Kidney (tissue), 14 donors: Measurements from ENCODE around the gene SPAG5. TPM values are rescaled to one million over a fixed set of nuclear protein-coding genes. Genes with fewer than 3 reads are reported as not detected.

ENCODE experiments used
- DNase-seq, 5 donors: peaks; one replicate each; pipeline ENCODE4 v3.0.0-alpha.2; 2013 to 2020
- FAIRE-seq: peaks from 2 replicates; lab custom pipeline; 2012; peaks lifted over from hg19 to GRCh38; lab: Jason Lieb, UNC
- H3K27ac ChIP-seq, 2 donors: one replicate each; pipeline ENCODE4 v1.7.0; 2013; ENCODE audit warnings: low read depth in 2 of 2, low read length in 2 of 2, inconsistent platforms in 1 of 2
- H3K27me3 ChIP-seq: one replicate; pipeline ENCODE4 v1.7.1; 2013; ENCODE audit warnings: low read length, inconsistent platforms; ENCODE audit not compliant: control insufficient read depth, insufficient read depth
- H3K36me3 ChIP-seq, 3 donors: one replicate each; pipeline versions ENCODE4 v1.7.0 to v1.7.1; 2013; ENCODE audit warnings: low read length in 3 of 3, control low read depth in 1 of 3, inconsistent platforms in 1 of 3; ENCODE audit not compliant: insufficient read depth in 3 of 3, control insufficient read depth in 2 of 3
- H3K4me1 ChIP-seq, 3 donors: one replicate each; pipeline versions ENCODE4 v1.7.0 to v1.7.1; 2013; ENCODE audit warnings: low read length in 3 of 3, inconsistent platforms in 1 of 3, low read depth in 1 of 3; ENCODE audit not compliant: control insufficient read depth in 2 of 3, insufficient read depth in 2 of 3
- H3K4me3 ChIP-seq, 3 donors: one replicate each; pipeline versions ENCODE4 v1.7.0 to v1.8.1; 2013; ENCODE audit warnings: low read length in 3 of 3, control low read depth in 1 of 3, inconsistent platforms in 1 of 3
- H3K9ac ChIP-seq, 3 donors: one replicate each; pipeline versions ENCODE4 v1.7.0 to v1.7.1; 2013; ENCODE audit warnings: low read length in 3 of 3, control low read depth in 1 of 3, inconsistent platforms in 1 of 3
- H3K9me3 ChIP-seq, 3 donors: one replicate each; pipeline versions ENCODE4 v1.7.0 to v1.7.1; 2013; ENCODE audit warnings: low read length in 3 of 3, control low read depth in 1 of 3, inconsistent platforms in 1 of 3; ENCODE audit not compliant: control insufficient read depth in 2 of 3, insufficient read depth in 1 of 3
- intact Hi-C: fragments of 100-400 bp; cut with DNase I; formaldehyde crosslinking; loops from one replicate; pipeline ENCODE4 v1.11.1; 2022
- polyA plus RNA-seq: library from polyadenylated mRNA; stranded (reverse); fragments of 350-450 nt; fragmentation: Illumina TruSeq; extraction: RNeasy Lipid Tissue Mini Kit (QIAGEN cat#74804); gene quantifications from one replicate; pipeline ENCODE4 v1.2.3, GENCODE V29; 2014; ENCODE audit warnings: low read depth, low replicate concordance; ENCODE audit not compliant: insufficient read depth
- total RNA-seq: library from RNA; stranded (reverse); fragmentation: NEBNext Ultra II Directional; extraction: Animal tissue kit (Norgen Biotek cat#: 25700); gene quantifications from one replicate; pipeline ENCODE4 v1.2.1, GENCODE V29; 2021
- TF ChIP-seq, protein P1 (sequence below): IDR thresholded peaks from 3 replicates; pipeline ENCODE4 v1.5.1; 2012; ENCODE audit warnings: mild to moderate bottlenecking, moderate library complexity, borderline replicate concordance; ENCODE audit not compliant: insufficient read depth; ENCODE audit errors: extremely low read depth
- donor health status: control.
- donor health status: control.
- donor health status: control.
- donor health status: control.
- donor health status: control.
- donor health status: DM: yes; HTN: yes; CAD: no.
- donor health status: Normal renal cell carcinoma (clear cell type).

SPAG5 gene
- total and polyA plus RNA-seq, 2 donors from 2014 or later, result 7.4 to 123 TPM

DNA sequence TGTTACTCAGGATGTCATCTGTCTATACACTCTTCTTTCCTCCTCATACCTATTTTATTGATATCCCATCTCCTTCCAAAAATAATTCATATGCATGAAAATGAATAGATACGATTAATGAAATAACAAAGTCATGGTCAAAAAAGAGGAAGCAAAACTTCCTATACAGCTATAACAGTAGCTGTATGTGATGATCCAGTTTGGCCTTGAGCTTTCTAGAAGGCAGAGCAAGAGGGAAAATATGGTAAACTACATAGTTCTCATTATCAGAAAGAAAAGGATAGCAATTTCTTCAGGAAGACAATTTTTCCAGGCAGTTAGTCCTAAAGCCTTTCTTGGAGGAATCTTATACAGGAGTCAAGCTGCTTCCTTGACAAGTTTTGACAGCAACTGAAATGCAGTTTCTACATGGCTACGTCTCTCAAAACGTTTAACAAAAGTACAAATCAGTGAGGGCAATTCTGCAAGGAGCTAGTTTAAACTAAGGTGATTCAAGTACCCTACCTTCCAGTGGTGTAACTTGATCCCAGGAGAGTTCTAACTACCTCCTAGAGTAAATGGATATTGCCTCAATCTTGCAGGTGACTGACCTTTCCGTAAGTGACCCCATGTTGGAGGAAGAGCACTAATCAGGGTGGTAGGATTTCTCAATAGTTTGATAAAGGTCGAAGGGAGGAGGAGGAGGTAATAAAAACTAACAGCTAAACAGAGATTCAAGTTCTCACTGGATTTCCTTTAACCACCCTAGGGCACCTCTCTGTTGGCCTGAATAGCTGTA, 1.0 kb downstream of the SPAG5 start:
- TF ChIP-seq, protein P1, sequence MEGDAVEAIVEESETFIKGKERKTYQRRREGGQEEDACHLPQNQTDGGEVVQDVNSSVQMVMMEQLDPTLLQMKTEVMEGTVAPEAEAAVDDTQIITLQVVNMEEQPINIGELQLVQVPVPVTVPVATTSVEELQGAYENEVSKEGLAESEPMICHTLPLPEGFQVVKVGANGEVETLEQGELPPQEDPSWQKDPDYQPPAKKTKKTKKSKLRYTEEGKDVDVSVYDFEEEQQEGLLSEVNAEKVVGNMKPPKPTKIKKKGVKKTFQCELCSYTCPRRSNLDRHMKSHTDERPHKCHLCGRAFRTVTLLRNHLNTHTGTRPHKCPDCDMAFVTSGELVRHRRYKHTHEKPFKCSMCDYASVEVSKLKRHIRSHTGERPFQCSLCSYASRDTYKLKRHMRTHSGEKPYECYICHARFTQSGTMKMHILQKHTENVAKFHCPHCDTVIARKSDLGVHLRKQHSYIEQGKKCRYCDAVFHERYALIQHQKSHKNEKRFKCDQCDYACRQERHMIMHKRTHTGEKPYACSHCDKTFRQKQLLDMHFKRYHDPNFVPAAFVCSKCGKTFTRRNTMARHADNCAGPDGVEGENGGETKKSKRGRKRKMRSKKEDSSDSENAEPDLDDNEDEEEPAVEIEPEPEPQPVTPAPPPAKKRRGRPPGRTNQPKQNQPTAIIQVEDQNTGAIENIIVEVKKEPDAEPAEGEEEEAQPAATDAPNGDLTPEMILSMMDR, result no peak
- intact Hi-C loops, result no loop called here
- FAIRE-seq, result no peak
- H3K4me3 ChIP-seq, result peak overlapping the region in 2 of 3 donors; percentile 78 to 85
- no peaks in the 10 kb centered on the region for H3K9me3 ChIP-seq
- DNase-seq, result peak in 1 of 5 donors; percentile 25
- peaks cover 0 to 5% (median under 1%) of the 10 kb centered on the region in 3 donors for H3K36me3 ChIP-seq
- peaks cover 0 to 12% (median 10%) of the 10 kb centered on the region in 3 donors for H3K4me1 ChIP-seq
- no peak overlapping the region for H3K27ac ChIP-seq
- peak overlapping the region in 1 of 3 donors; percentile 65 for H3K9ac ChIP-seq
- no peaks in the 10 kb centered on the region for H3K27me3 ChIP-seq

DNA sequence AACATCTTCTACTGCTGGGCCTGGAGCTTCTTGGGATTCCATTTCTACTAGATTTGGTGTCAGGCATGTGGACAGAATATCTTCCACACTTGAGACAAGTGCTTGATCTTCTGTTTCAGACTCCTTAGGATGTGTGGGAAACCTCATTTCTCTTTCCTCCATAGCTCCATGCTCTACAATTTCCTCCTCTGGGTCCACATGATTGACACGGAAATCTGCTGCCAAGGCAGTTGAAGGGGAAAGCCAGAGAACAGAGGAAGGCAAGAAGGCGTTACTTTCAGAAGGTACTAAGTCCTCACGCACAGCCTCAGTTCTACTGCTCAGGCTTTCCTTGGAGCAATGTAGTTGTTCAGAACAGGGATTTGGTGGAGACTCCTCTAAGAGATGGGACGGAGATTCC, 6.6 kb downstream of the SPAG5 start:
- DNase-seq (no peak), FAIRE-seq (no peak)
- Histone ChIP-seq H3K9ac (no peak overlapping the region), H3K36me3 (peaks cover 5 to 30% (median 5%) of the 10 kb centered on the region in 3 donors), H3K9me3 (no peaks in the 10 kb centered on the region), H3K4me1 (no peaks in the 10 kb centered on the region), H3K27me3 (no peaks in the 10 kb centered on the region), H3K27ac (no peak overlapping the region), H3K4me3 (no peak overlapping the region)
- TF ChIP-seq, protein P1, result no peak
- intact Hi-C loops, result no loop called here

DNA sequence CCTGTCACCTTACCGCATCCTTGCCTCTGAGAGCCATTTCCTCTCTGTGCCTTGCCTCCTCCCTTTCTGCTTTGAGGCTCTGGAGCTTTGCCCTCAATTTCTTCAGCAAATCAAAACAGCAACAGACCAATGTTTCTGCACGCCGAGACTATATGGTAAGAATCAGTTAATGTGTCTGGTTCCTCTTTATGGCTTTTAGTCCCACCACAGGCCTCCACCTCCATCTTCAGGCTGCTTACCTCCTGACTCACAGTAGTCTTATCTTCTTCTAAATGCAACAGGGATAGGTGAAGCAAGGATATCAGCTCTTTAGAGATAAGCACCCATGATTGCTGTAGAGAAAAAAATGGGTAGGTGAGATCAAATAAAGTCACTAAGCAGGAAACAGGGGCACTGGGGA, 13.0 kb downstream of the SPAG5 start:
- H3K9ac ChIP-seq, result no peak overlapping the region
- no peak overlapping the region for H3K4me3 ChIP-seq
- intact Hi-C loops, result no loop called here
- no peak for DNase-seq
- H3K36me3 ChIP-seq, result peaks cover 6 to 50% (median 31%) of the 10 kb centered on the region in 3 donors
- FAIRE-seq, result no peak
- no peak overlapping the region for H3K27ac ChIP-seq
- no peaks in the 10 kb centered on the region for H3K27me3 ChIP-seq
- no peaks in the 10 kb centered on the region for H3K4me1 ChIP-seq
- no peaks in the 10 kb centered on the region for H3K9me3 ChIP-seq
- TF ChIP-seq, protein P1, result no peak
